Cardiac muscle cell (in vitro differentiated cells and primary cell): Measurements from ENCODE around the gene SEPTIN2. TPM values are rescaled to one million over a fixed set of nuclear protein-coding genes. Genes with fewer than 3 reads are reported as not detected.

Experiments
- DNase-seq, 2 donors: peaks; one replicate each; pipeline versions ENCODE4 v3.0.0 to v3.0.0-alpha.2; 2010 to 2017; ENCODE audit warnings: low read depth in 1 of 2, low spot score in 1 of 2
- H3K27ac ChIP-seq: fragments of 200-600 bp; sonication (generic); 2 replicates; pipeline ENCODE4 v1.5.1; 2016
- H3K27me3 ChIP-seq: fragments of 200-600 bp; sonication (generic); 2 replicates; pipeline ENCODE4 v1.6.0; 2016; ENCODE audit warnings: control low read depth
- H3K36me3 ChIP-seq: fragments of 200-600 bp; sonication (generic); 2 replicates; pipeline ENCODE4 v1.5.1; 2016; ENCODE audit warnings: control low read depth
- H3K4me1 ChIP-seq: fragments of 200-600 bp; sonication (generic); 2 replicates; pipeline ENCODE4 v1.8.1; 2017; ENCODE audit warnings: low read depth, mild to moderate bottlenecking, mixed run types
- H3K4me3 ChIP-seq: fragments of 200-600 bp; sonication (generic); 2 replicates; pipeline ENCODE4 v1.5.1; 2016; ENCODE audit warnings: mild to moderate bottlenecking
- H3K9me3 ChIP-seq: fragments of 200-600 bp; sonication (generic); 2 replicates; pipeline ENCODE4 v1.5.1; 2017; ENCODE audit warnings: low read depth, mild to moderate bottlenecking, control low read depth
- polyA plus RNA-seq: library from polyadenylated mRNA; unstranded; fragments of >200 nt; fragmentation: Nextera tagmentation; extraction: Ambion mirVana; gene quantifications from 2 replicates; pipeline ENCODE4 v1.2.1, GENCODE V29; 2016
- total RNA-seq: library from RNA; depleted of rRNA; stranded (reverse); fragments of >200 nt; gene quantifications from 2 replicates; pipeline ENCODE4 v1.2.3, GENCODE V29; 2016
- TF ChIP-seq, protein P1 (sequence below): IDR thresholded peaks from 2 replicates; pipeline ENCODE4 v1.5.1; 2012; ENCODE audit warnings: low read depth, mild to moderate bottlenecking, low read length

SEPTIN2 gene
- total and polyA plus RNA-seq, 2 experiments from 2014 or later = 386 to 627 TPM

DNA sequence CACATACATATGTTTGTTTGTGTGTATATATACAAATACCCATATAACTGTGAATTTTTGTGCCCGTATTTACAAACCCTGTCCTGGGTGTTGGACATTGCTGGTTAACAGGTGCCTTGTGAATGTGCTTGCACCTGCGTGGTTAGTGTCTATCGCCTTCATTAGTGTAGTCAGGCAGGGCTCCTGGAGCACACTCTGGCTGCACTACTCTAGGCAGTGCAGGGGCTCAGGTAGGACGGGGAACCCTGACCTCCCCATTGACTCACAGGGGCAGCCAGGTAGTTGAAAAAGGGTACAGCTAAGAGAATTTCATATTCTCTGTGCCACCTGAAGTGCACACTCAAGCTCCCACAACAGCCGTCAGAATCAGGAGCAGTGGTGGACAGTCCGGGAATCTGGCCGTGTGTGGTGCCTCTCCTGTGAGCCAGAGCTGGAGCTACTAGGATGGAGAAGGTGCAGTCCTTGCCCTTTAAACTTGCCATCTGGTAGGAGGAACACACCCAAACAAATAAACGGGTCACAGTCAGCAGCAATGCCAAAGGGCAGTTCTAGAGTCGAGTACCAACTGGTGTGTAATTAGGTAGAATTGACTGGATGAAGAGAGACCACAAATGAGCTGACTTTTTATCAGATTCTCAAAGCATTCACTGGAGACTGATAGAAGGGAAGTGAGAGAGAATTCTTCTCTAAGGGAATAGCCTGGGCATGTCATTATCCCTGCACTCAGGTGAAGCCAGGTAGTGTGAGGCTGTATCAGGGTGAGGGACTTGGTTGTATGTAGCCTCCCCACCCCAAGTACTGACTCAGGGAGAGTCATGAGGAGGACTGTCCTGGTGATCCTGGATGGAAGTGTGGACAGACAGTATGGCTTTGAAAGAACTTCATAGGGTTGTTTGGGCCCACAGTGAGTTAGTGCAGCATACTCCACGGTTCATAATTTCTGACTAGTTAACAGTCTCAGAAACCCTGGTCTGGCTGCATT is 84.5 kb downstream of the SEPTIN2 start:
- no peak overlapping the region for H3K4me3 ChIP-seq
- no peaks in the 10 kb centered on the region for H3K27me3 ChIP-seq
- DNase-seq = no peak
- no peak overlapping the region for H3K27ac ChIP-seq
- H3K9me3 ChIP-seq = no peaks in the 10 kb centered on the region
- no peaks in the 10 kb centered on the region for H3K36me3 ChIP-seq
- TF ChIP-seq, protein P1, sequence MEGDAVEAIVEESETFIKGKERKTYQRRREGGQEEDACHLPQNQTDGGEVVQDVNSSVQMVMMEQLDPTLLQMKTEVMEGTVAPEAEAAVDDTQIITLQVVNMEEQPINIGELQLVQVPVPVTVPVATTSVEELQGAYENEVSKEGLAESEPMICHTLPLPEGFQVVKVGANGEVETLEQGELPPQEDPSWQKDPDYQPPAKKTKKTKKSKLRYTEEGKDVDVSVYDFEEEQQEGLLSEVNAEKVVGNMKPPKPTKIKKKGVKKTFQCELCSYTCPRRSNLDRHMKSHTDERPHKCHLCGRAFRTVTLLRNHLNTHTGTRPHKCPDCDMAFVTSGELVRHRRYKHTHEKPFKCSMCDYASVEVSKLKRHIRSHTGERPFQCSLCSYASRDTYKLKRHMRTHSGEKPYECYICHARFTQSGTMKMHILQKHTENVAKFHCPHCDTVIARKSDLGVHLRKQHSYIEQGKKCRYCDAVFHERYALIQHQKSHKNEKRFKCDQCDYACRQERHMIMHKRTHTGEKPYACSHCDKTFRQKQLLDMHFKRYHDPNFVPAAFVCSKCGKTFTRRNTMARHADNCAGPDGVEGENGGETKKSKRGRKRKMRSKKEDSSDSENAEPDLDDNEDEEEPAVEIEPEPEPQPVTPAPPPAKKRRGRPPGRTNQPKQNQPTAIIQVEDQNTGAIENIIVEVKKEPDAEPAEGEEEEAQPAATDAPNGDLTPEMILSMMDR = no peak
- H3K4me1 ChIP-seq = no peaks in the 10 kb centered on the region

Other genes with a start within 250 kb of the SEPTIN2 start
- gene MTERF4, start 213.6 kb upstream of the SEPTIN2 start, total RNA-seq = 75.7 and 105 TPM in 2 replicates
- 25.0 and 26.9 TPM in 2 replicates for gene MTERF4, start 213.6 kb upstream of the SEPTIN2 start, polyA plus RNA-seq
- 8.5 and 11.9 TPM in 2 replicates for gene PASK, start 166.5 kb upstream of the SEPTIN2 start, total RNA-seq
- 4.7 and 7.0 TPM in 2 replicates for gene PASK, start 166.5 kb upstream of the SEPTIN2 start, polyA plus RNA-seq
- gene PPP1R7, start 165.5 kb upstream of the SEPTIN2 start, total RNA-seq = 44.0 and 56.5 TPM in 2 replicates
- 70.1 and 98.4 TPM in 2 replicates for gene PPP1R7, start 165.5 kb upstream of the SEPTIN2 start, polyA plus RNA-seq
- 2.7 and 2.8 TPM in 2 replicates for gene ANO7, start 127.2 kb upstream of the SEPTIN2 start, total RNA-seq
- 2.7 and 3.4 TPM in 2 replicates for gene ANO7, start 127.2 kb upstream of the SEPTIN2 start, polyA plus RNA-seq
- gene HDLBP, start 253 bp upstream of the SEPTIN2 start, total RNA-seq = 313 and 329 TPM in 2 replicates
- gene HDLBP, start 253 bp upstream of the SEPTIN2 start, polyA plus RNA-seq = 261 and 295 TPM in 2 replicates
- 24.4 and 26.5 TPM in 2 replicates for gene FARP2, start 40.4 kb downstream of the SEPTIN2 start, total RNA-seq
- gene FARP2, start 40.4 kb downstream of the SEPTIN2 start, polyA plus RNA-seq = 26.5 and 32.7 TPM in 2 replicates
- gene STK25, start 192.7 kb downstream of the SEPTIN2 start, total RNA-seq = 360 and 422 TPM in 2 replicates
- 295 and 302 TPM in 2 replicates for gene STK25, start 192.7 kb downstream of the SEPTIN2 start, polyA plus RNA-seq
- 45.8 and 47.5 TPM in 2 replicates for gene BOK, start 242.8 kb downstream of the SEPTIN2 start, total RNA-seq
- gene BOK, start 242.8 kb downstream of the SEPTIN2 start, polyA plus RNA-seq = 27.2 and 32.2 TPM in 2 replicates